ENCODE results near the gene SLC17A6. TPM values are rescaled to one million over a fixed set of nuclear protein-coding genes. Genes with fewer than 3 reads are reported as not detected.

The SLC17A6 gene
- total RNA-seq, 2 donors from 2014 or later = not detected

GRCh38 chr11:22389526-22390282 lies 51.5 kb downstream of the SLC17A6 start:
- Histone ChIP-seq H3K36me3 (no peaks in the 10 kb centered on the region), H3K27me3 (replicated peaks; ENCODE audit: insufficient read depth) (no peaks in the 10 kb centered on the region), H3K27ac (no peak overlapping the region), H3K4me3 (no peak overlapping the region), H3K4me1 (ENCODE audit: control insufficient read depth in 1 of 2, low read depth in 2 of 2) (no peaks in the 10 kb centered on the region), H3K9me3 (no peaks in the 10 kb centered on the region)
- no peak for TF ChIP-seq CTCF (IDR thresholded peaks at IDR 0.05)
- DNase-seq (ENCODE audit: low spot score) (no peak), ATAC-seq (ENCODE audit: insufficient number of reproducible peaks, low FRiP score, low read depth) (no peak)

GRCh38 chr11:22390283-22390655 lies 52.1 kb downstream of the SLC17A6 start:
- Histone ChIP-seq H3K4me1 (ENCODE audit: control insufficient read depth in 1 of 2, low read depth in 2 of 2) (no peaks in the 10 kb centered on the region), H3K9me3 (no peaks in the 10 kb centered on the region), H3K27me3 (replicated peaks; ENCODE audit: insufficient read depth) (no peaks in the 10 kb centered on the region), H3K4me3 (no peak overlapping the region), H3K27ac (no peak overlapping the region), H3K36me3 (no peaks in the 10 kb centered on the region)
- TF ChIP-seq CTCF (IDR thresholded peaks at IDR 0.05) = no peak
- ATAC-seq (ENCODE audit: insufficient number of reproducible peaks, low FRiP score, low read depth) (no peak), DNase-seq (ENCODE audit: low spot score) (no peak)

- Histone ChIP-seq H3K9me3 (no peaks in the 10 kb centered on the region), H3K36me3 (no peaks in the 10 kb centered on the region), H3K4me1 (ENCODE audit: control insufficient read depth in 1 of 2, low read depth in 2 of 2) (no peaks in the 10 kb centered on the region), H3K27me3 (replicated peaks; ENCODE audit: insufficient read depth) (no peaks in the 10 kb centered on the region), H3K27ac (no peak overlapping the region), H3K4me3 (no peak overlapping the region)
- DNase-seq (ENCODE audit: low spot score) = no peak
- ATAC-seq (ENCODE audit: insufficient number of reproducible peaks, low FRiP score, low read depth) = no peak
- no peak for TF ChIP-seq CTCF (IDR thresholded peaks at IDR 0.05)
Measured at GRCh38 chr11:22392561-22392960, 54.4 kb downstream of the SLC17A6 start.

- no peak for TF ChIP-seq CTCF (IDR thresholded peaks at IDR 0.05)
- H3K36me3 ChIP-seq = no peaks in the 10 kb centered on the region
- no peak for ATAC-seq (ENCODE audit: insufficient number of reproducible peaks, low FRiP score, low read depth)
Measured at GRCh38 chr11:22405377-22405776, 67.2 kb downstream of the SLC17A6 start.

GRCh38 chr11:22407267-22407666 lies 69.1 kb downstream of the SLC17A6 start:
- Histone ChIP-seq H3K27ac (no peak overlapping the region), H3K27me3 (replicated peaks; ENCODE audit: insufficient read depth) (no peaks in the 10 kb centered on the region), H3K4me1 (ENCODE audit: control insufficient read depth in 1 of 2, low read depth in 2 of 2) (no peaks in the 10 kb centered on the region), H3K9me3 (no peaks in the 10 kb centered on the region), H3K4me3 (no peak overlapping the region), H3K36me3 (no peaks in the 10 kb centered on the region)
- TF ChIP-seq CTCF (IDR thresholded peaks at IDR 0.05) = no peak
- ATAC-seq (ENCODE audit: insufficient number of reproducible peaks, low FRiP score, low read depth) = no peak
- no peak for DNase-seq (ENCODE audit: low spot score)

More at GRCh38 chr11:22405377-22405776, 67.2 kb downstream of the SLC17A6 start:
- no peak overlapping the region for H3K27ac ChIP-seq
- no peaks in the 10 kb centered on the region for H3K9me3 ChIP-seq
- H3K4me3 ChIP-seq = no peak overlapping the region
- no peaks in the 10 kb centered on the region for H3K27me3 ChIP-seq (replicated peaks; ENCODE audit: insufficient read depth)
- no peak for DNase-seq (ENCODE audit: low spot score)
- no peaks in the 10 kb centered on the region for H3K4me1 ChIP-seq (ENCODE audit: control insufficient read depth in 1 of 2, low read depth in 2 of 2)

All from thoracic aorta (tissue), 2 donors.